G401 (cell line): ENCODE data around the gene NUP42. TPM values are rescaled to one million over a fixed set of nuclear protein-coding genes. Genes with fewer than 3 reads are reported as not detected.

Experiments used
- DNase-seq: peaks from one replicate; pipeline ENCODE4 v3.0.0-alpha.2; 2015; ENCODE audit warnings: low spot score
- in situ Hi-C: cut with HindIII; loops from 2 replicates; pipeline ENCODE4 v1.10.0; 2016; ENCODE audit warnings: low sequenced_read_pairs, mixed read lengths
- total RNA-seq: library from RNA; depleted of rRNA; stranded (reverse); fragments of >200 nt; shearing (Covaris generic); gene quantifications from 2 replicates; pipeline ENCODE4 v1.2.3, GENCODE V29; 2014; rRNA removed

NUP42 gene
- total RNA-seq, 1 experiment from 2014 or later: 77.0 TPM

DNA sequence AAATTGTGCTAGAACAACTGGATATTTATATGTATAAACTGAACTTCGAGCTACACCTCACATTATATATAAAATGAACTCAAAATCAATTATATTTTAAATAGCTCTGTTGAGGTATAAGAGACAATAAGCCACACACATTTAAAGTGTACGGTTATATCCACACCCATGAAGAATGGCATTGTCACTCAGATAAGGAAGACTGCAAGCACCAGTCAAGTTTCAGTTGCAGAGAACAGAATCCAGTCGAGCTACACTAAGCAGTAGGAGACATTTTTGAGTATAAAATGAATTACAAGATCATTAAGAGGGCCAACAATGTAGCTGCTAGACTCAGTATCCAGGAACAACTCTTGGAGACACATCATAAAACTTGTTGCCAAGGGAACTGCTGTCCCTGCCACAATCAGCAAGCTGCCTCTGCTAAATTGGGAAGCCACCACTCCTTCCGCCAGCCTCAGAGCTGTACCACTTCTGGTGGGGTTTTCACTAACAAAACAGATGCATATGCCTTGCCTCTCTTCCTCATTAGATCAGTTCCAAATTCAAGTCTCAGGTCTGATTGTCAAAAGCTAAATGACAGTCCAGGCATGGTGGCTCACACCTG is 45.1 kb downstream of the NUP42 start:
- DNase-seq: no peak
- in situ Hi-C loops: no loop called here

DNA sequence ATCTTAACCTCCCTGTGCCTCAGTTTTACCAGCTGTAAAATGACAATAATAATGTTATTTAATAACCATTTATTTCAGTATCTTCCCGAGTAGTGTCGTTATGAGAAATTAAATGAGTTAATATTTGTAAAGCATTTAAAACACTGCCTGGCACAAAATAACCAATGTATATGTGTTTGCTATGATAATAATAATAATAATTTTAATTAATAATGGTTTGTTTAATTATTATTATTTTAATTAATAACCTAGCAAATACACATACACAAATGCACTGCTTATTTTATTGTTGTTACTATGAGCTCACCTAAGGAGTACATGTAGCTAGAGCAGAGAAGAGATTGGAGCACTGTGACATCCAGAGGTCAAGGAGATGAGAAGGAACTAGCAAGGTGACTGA is 46.6 kb downstream of the NUP42 start:
- DNase-seq: no peak
- in situ Hi-C loops: no loop called here

DNA sequence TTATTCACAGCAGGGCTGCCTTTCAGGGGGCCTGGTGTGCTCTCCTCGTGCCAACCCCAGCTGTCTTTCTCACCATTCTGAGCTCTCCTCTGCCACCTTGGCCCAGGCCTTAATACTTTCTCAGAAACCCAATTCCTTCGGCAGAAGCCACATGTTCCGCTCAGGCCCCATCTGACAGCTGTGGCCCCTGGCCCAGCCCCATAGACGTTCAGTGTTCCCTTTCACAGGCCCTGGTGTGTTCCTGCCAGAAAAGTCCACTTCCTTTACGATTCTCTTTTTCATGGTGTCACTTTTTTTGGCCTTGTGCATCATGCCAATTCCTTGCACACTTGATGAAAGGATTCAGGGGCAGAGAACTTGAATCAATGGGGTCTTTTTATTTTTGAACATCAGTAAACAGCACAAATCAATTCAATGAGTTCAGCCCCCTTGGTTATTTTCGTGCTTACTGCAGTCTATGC is 48.8 kb downstream of the NUP42 start:
- in situ Hi-C loops: no loop called here
- DNase-seq: no peak

DNA sequence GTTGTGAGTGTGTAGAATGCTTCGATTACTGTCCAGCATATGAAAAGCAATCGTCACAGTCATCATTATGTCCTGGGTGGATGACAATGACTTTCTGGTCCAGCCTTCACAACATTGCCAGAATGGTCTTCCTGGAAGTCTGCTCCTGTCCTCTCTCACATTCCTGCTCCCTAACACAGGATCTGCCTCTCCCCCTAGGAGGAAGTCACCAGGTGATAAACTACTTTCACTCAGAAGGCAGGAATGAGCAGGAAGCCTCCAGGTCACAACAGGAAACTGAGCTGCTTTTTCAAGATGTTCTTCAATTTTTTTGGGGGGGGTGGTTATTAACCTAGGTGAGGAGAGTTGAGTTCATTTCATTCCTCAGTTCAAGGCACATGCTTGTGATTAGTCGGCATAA is 51.1 kb downstream of the NUP42 start:
- no peak for DNase-seq
- in situ Hi-C loops: no loop called here

DNA sequence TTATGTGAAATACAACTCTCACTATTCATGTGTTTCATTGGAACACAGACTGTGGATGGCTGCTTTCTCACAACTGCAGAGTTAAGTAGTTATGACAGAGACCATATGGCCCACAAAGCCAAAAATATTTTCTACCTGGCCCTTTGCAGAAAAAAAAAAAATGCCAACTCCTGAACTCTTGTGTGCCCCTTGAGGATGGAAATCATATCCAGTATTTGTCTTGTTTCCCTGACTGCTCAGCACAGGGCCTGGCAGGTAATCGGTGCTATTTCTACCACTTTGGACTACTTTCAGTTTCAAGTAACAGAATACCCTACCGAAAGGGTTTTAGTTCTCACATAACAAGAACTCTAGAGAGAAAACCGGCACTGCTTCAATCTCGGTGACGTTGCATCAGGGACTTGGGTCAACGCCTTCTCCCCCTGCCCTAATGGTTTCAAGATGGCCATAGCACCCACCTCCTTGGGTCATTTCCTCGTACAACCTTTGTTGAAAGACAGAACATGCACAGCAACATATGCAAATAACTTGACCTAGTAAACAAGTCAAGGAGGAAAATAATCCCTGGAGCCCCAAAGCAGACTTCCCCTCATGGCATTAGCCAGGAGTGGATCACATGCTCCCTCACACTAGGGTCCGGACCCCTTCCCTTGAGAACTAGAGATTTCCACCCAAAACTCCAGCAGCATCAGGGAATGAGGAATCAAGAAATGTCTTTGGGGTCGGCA is 52.9 kb downstream of the NUP42 start:
- in situ Hi-C loops: no loop called here

DNA sequence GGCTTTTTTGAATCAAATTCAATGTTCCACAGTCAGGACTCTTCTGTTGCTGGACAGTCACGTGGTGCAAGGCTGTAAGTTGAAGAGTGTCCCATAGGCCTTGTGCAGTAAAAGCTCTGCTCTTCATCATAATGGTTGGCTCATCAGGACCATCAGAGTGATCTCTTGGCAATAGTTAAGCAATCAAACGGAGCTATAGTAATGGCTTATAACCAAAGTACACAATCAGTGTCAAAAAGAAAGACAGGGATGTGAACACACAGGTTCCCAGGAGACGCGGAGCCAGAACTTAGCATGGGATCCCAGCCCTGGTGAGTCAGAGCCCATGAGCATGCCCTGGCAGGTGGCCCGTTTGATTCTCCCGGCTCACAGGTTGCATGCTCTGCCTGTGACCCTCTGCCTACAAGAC is 54.0 kb downstream of the NUP42 start:
- in situ Hi-C loops: no loop called here
- no peak for DNase-seq

More for the DNA sequence above, 52.9 kb downstream of the NUP42 start:
- peak; percentile 84 for DNase-seq

DNA sequence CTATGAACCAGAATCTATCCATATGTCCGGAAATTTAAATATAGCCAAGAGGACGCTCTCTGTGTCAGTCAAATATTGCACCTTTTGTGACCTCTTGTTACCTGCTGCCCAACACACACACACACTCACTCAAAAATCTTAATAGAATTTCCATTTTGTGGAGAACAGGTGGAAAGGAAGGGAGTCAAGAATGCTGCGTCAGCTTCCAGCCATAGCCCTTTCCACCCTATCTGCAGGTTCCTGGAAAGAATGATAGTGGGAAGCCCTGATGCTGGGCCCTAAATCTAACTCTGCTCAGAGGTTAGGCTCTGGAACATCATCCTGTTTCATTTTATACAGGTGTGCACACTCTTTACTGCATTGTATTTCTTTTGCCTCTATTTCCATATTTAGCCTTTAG is 55.2 kb downstream of the NUP42 start:
- no peak for DNase-seq
- in situ Hi-C loops: no loop called here

DNA sequence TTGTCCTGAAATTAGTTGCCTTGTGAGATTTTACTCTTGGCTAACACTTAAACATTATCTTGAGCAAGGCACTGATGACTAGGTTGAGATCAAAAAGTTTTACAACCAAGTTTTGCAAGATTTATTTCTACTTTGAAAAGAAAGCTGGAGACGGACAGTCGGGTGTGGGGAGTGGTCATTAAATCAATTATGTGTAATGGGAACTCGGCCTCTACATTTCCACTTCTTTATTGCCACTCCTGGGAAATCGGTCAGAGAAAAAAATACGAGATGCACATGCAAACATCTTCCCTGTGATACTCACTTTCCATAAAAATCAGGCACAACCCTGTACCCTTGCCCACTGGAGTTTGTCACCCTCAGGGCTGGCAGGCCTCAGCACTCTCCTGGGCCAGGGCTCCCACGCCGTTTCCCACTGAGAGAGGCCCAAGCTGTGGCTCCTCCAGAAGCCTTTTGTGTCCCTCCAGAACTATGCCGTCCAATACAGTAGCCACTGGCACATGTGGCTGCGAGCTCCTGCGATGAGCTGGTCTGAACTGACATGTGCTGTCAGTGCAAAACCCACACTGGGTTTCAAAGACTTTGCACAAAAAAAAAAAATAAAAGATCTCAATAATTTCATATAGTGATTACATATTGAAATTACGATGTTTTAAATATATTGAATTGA is 57.3 kb downstream of the NUP42 start:
- in situ Hi-C loops: no loop called here
- DNase-seq: no peak

DNA sequence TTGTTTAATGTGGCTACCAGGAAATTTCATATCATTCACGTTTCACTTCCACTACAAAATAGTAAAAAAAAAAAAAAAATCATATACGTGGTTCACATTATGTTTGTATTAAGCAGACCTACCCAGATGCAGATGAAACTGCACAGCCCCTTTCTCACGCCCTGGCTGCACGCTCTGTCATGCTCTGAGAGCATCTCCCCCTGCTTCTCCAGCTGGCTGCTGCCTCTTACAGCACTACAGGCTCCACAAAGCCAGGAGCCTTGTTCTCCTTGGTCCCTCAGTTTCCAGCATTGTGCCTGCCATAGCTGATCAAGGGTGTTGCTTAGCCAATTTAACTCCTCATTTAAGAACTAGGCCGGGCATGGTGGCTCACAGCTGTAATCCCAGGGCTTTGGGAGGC is 57.9 kb downstream of the NUP42 start:
- no peak for DNase-seq
- in situ Hi-C loops: no loop called here

DNA sequence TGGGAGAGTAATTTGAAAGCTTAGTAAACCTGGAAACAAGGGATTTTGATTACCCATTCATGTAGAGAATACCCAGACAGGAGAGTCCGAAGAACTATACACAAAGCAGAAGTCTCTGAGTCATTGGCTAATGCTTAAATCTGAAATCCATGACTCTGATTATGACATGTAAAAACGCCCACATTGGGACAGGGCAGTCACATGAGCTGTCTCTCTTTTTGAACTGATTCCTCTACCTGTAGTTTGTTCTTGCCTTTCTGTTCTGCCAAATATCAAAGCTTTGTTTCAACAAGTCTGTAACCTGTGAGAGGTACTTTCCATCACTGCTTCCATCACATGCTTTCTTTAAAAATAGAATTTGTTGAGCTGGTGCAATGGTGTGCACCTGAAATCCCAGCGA is 60.5 kb downstream of the NUP42 start:
- no peak for DNase-seq
- in situ Hi-C loops: no loop called here

DNA sequence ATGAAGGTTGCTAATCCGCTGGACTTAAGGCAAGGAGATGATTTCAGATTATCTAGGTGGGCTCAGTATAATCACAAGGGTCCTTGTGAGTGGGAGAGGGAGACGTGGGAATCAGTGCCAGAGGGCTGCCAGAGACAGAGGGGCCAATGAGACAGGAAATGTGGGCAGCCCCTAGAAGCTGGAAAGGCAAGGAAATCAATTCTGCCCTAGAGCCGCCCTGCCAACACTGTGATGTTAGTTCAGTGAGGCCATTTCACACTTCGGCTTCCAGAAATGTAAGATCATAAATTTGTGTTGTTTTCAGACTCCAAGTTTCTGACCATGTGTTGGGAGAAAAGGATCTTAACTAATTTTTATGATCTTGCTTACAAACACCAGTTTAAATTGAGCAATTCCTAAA is 61.1 kb downstream of the NUP42 start:
- in situ Hi-C loops: no loop called here

DNA sequence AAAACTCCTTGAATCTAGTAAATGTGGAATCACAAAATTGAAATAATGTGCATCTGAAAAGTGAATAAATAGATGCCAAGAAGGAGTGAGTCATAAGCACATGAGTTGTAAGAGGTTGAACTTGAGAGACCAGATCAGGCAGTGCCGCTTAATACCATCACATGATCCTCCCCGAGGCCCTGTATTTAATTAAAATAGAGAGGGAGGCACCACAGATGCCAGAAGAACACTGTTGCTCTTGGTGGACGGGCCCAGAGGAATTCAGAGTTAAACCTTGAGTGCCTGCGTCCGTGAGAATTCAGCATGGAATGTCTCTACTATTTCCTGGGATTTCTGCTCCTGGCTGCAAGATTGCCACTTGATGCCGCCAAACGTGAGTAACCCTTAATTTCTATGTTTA is 64.7 kb downstream of the NUP42 start, which contains the start of gene GPNMB:
GPNMB (plus strand) TSS at position 221 of the 400 bp plus-strand sequence; CDS start at position 304, 83 bp downstream.
- in situ Hi-C loops: no loop called here

More for the DNA sequence above, 61.1 kb downstream of the NUP42 start:
- DNase-seq: no peak

DNA sequence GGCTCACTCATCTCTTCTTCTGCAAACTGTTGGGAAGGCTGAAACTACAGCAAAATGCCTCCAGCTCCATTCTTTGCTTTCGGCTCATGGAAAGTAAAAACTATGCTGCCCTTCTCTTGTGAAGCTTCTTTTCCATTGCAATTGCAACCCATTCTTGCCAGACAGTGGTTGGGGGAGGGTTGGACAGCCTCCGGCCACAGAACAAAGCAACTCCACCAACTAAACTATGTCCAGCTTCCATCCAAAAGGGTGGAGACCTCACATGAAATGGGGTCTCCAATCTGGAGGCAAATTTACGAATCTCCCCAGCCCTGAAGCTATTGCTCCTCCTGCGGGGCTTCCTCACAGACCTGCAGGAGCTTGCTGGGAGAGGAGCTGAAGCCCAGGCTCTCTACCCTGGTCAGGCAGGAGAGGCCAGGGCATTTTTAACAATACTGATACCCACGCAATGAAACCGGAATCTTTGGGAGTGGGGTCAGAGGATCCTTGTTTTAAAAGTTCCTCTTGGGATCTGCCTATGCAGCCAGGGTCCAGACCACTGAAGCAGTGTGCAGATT is 65.3 kb downstream of the NUP42 start:
- peak; percentile 15 for DNase-seq
- in situ Hi-C loops: no loop called here

More for the DNA sequence above, 64.7 kb downstream of the NUP42 start, which contains the start of gene GPNMB:
- peak; percentile 4 for DNase-seq

DNA sequence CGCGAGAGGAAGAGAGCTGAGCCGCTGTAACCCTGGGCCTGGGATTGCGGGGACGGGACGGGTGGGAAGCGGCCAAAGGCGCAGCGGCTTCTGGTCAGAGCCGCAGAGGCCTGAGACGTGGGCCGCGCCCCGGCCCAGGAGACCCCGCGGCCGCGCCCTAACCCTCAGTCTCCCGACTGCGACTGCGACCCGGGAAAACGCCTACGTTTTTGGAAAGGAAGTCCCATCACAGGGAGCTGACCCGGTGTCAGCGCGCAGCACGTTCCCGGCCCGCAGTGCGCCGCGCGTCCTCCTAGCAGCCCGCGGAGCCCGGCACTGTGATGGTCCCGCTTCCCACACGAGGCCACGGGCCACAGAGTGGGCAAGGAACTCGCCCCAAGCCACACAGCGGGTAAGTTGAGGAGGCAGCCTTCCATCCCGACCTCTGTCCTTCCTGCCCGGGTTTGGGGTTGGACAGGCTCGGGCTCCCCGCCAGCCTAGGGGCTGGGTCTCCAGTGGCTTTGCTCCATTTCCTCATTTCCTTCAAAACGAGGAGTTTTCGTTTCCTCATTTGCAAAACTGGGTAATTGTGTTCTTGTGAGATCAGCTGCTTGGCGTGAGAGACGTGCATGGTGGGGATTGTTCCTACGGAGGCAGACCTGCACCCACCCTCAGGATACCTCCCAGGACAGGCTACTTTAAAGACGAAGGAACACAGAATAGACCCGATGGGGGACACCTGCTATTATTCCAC is 65.9 kb downstream of the NUP42 start:
- peak; percentile 9 for DNase-seq
- in situ Hi-C loops: no loop called here

DNA sequence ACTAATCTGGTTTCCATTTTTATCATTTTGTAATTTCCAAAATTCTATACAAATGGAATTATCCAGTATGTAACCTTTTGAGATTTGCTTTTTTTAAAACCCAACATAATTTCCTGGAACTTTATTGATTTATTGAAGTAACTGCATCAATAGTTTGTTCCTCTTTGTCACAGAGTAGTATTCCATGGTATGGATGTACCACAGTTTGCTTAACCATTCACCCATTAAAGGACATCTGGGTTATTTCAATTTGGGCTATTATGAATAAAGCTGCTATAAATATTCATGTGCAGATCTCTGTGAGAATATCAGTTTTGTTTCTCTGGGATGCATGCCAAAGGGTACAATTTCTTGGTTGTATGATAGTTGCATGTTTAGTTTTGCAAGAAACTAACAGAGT is 67.6 kb downstream of the NUP42 start:
- no peak for DNase-seq
- in situ Hi-C loops: no loop called here

Other genes with a start within 250 kb of the NUP42 start
- gene HYCC1, start 167.9 kb upstream of the NUP42 start, total RNA-seq: 23.1 and 23.3 TPM in 2 replicates
- gene KLHL7, start 76.3 kb upstream of the NUP42 start, total RNA-seq: 33.1 and 36.0 TPM in 2 replicates
- gene GPNMB, start 64.7 kb downstream of the NUP42 start, total RNA-seq: 14.3 and 20.3 TPM in 2 replicates
- gene MALSU1, start 117.3 kb downstream of the NUP42 start, total RNA-seq: 62.6 and 73.2 TPM in 2 replicates